HepG2 (cell line): ENCODE data around the gene PTTG1. TPM values are rescaled to one million over a fixed set of nuclear protein-coding genes. Genes with fewer than 3 reads are reported as not detected.

Experiments used
- KLF16 ChIP-seq, 2 experiments: sonication (generic) in 1 of 2; formaldehyde crosslinking in 1 of 2; IDR thresholded peaks; 2 replicates each; pipeline versions ENCODE4 v1.6.1 to v1.8.0; 2016 to 2023; ENCODE audit warnings: missing genetic modification reagents in 2 of 2, missing compliant biosample characterization in 1 of 2
- NCOA2 ChIP-seq: sonication (generic); formaldehyde crosslinking; IDR thresholded peaks from 2 replicates; pipeline ENCODE4 v1.8.0; 2022; ENCODE audit warnings: inconsistent platforms
- REL ChIP-seq: sonication (generic); formaldehyde crosslinking; conservative IDR thresholded peaks from 2 replicates; pipeline ENCODE4 v1.8.0; 2022; ENCODE audit warnings: mild to moderate bottlenecking, missing genetic modification reagents, moderate library complexity
- SALL2 ChIP-seq: sonication (generic); formaldehyde crosslinking; IDR thresholded peaks from 2 replicates; pipeline ENCODE4 v1.8.1; 2023; ENCODE audit warnings: mild to moderate bottlenecking, missing genetic modification reagents, inconsistent platforms
- SIX1 ChIP-seq: sonication (generic); formaldehyde crosslinking; IDR thresholded peaks from 2 replicates; pipeline ENCODE4 v1.4.0; 2020; ENCODE audit warnings: missing genetic modification reagents, borderline replicate concordance
- TBP ChIP-seq: sonication (generic); formaldehyde crosslinking; IDR thresholded peaks from 2 replicates; pipeline ENCODE4 v1.5.0; 2020; ENCODE audit warnings: missing genetic modification reagents
- ZKSCAN5 ChIP-seq: sonication (generic); formaldehyde crosslinking; IDR thresholded peaks from 2 replicates; pipeline ENCODE4 v1.5.1; 2020; ENCODE audit warnings: mild to moderate bottlenecking, missing genetic modification reagents
- ZNF264 ChIP-seq: sonication (generic); formaldehyde crosslinking; IDR thresholded peaks from 2 replicates; pipeline ENCODE4 v1.4.0; 2020; ENCODE audit warnings: missing genetic modification reagents
- ZNF747 ChIP-seq: sonication (generic); formaldehyde crosslinking; IDR thresholded peaks from 2 replicates; pipeline ENCODE4 v1.8.1; 2023; ENCODE audit warnings: missing genetic modification reagents, mild to moderate bottlenecking, borderline replicate concordance
- polyA plus RNA-seq, 8 experiments: library from polyadenylated mRNA; depleted of rRNA in 3 of 8; stranded (reverse) in 7 of 8; unstranded in 1 of 8; fragments of >200 nt; fragmentation: Illumina TruSeq in 4 of 8; extraction: Trizol in 4 of 8; gene quantifications; 2 replicates each; pipeline versions ENCODE4 v1.2.1 to v1.2.3, GENCODE V29; 2011 to 2016; ENCODE audit warnings: low read depth in 4 of 8, missing spikeins in 1 of 8, mixed read lengths in 1 of 8; ENCODE audit not compliant: insufficient read depth in 1 of 8
- total RNA-seq, 5 experiments: library from RNA; depleted of rRNA; stranded (reverse); fragments of >200 nt; fragmentation: Illumina TruSeq; extraction: Trizol; gene quantifications; 2 replicates each; pipeline ENCODE4 v1.2.3, GENCODE V29; 2016; ENCODE audit warnings: low read depth in 1 of 5
- TF ChIP-seq, protein P1 (sequence below): sonication (generic); formaldehyde crosslinking; IDR thresholded peaks from 2 replicates; pipeline ENCODE4 v1.4.0; 2020; ENCODE audit warnings: mild to moderate bottlenecking, missing genetic modification reagents
- TF ChIP-seq, protein P2 (sequence below): sonication (generic); formaldehyde crosslinking; IDR thresholded peaks from 2 replicates; pipeline ENCODE4 v1.4.0; 2020; ENCODE audit warnings: missing genetic modification reagents, borderline replicate concordance

PTTG1 gene
- total and polyA plus RNA-seq, 2 of the 13 experiments (the other 11 are each of a cell fraction or from before 2014, with no cell fraction given), result 102 to 161 TPM

DNA sequence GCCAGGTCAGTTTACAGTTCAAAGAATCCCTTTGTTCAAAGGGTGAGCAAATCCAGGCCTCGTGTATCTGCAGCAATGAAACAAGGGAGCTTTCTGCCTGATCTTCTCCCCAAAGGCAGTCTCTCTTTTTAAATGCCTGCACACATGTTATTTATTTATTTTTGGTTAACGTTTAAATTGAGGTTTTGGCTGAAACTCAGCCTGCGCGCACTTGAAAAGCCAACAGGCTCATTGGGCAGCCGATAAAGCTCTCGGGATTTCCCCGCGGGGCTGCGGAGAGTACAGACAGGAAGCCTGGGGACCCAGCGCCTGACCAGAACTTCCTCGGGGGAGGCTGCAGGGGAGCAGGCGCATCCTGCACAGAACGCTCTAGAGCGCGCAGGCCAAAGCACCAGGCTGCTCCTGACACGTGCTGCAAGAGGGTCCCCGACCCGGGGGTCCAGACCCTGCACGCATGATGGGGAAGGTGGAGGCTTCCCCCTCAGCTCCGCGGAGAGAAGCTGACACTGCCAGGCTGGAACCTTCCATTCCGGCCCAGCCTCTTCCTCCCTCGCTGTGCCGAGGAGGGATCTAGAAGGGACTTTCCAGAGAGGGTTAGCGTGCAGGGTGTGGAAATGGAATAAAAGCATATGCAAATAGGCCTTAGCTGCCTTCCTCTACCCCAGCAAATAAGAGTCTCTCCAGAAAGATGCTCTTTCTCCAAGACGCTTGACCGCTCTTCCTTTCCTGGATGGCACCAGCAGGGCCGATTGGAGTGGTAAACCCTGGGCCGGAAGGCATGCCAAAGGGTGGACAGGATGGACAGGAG, 46.1 kb downstream of the PTTG1 start (continued):
- TF ChIP-seq, protein P1, sequence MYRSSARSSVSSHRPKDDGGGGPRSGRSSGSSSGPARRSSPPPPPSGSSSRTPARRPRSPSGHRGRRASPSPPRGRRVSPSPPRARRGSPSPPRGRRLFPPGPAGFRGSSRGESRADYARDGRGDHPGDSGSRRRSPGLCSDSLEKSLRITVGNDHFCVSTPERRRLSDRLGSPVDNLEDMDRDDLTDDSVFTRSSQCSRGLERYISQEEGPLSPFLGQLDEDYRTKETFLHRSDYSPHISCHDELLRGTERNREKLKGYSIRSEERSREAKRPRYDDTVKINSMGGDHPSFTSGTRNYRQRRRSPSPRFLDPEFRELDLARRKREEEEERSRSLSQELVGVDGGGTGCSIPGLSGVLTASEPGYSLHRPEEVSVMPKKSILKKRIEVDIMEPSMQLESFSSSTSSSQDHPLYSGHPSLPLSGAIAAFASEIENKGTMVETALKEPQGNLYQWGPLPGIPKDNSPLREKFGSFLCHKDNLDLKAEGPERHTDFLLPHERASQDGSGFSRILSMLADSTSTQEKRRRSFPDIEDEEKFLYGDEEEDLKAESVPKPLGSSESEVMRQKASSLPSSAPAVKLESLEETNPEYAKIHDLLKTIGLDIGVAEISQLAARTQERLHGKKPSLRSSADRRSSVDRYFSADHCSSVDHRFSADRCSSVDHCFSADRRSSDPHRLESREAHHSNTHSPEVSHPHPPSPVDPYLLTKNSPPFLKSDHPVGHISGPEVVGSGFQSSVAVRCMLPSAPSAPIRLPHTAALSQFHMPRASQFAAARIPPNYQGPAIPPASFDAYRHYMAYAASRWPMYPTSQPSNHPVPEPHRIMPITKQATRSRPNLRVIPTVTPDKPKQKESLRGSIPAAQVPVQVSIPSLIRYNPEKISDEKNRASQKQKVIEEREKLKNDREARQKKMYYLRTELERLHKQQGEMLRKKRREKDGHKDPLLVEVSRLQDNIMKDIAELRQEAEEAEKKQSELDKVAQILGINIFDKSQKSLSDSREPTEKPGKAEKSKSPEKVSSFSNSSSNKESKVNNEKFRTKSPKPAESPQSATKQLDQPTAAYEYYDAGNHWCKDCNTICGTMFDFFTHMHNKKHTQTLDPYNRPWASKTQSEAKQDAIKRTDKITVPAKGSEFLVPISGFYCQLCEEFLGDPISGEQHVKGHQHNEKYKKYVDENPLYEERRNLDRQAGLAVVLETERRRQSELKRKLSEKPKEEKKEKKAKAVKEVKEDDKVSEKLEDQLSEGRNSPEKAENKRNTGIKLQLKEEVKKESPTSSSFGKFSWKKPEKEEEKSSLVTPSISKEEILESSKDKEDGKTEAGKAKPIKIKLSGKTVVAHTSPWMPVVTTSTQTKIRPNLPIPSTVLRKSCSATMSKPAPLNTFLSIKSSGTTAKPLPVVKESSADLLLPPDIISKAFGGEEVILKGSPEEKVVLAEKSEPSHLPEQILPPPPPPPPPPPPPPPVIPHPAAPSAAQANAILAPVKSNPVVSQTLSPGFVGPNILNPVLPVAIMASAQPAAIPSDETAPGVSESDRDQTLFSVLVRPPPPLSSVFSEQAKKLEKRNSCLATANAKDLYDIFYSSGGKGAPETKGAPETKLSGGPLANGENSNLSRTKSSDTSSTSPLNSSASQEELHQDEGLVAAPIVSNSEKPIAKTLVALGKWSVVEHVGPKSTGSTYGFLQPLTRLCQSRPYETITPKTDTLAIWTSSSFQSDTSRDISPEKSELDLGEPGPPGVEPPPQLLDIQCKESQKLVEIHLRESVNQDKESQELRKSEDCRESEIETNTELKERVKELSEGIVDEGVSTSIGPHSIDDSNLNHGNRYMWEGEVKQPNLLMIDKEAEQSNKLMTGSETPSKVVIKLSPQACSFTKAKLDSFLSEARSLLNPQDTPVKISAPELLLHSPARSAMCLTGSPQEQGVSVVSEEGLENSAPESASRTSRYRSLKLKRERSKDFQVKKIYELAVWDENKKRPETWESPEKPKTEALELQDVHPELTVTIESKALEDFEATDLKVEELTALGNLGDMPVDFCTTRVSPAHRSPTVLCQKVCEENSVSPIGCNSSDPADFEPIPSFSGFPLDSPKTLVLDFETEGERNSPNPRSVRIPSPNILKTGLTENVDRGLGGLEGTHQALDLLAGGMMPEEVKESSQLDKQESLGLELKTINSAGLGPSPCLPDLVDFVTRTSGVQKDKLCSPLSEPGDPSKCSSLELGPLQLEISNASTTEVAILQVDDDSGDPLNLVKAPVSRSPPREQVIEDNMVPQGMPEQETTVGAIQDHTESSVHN, result no peak; the same call in 1 of the 2 replicates
- TF ChIP-seq, protein P2, sequence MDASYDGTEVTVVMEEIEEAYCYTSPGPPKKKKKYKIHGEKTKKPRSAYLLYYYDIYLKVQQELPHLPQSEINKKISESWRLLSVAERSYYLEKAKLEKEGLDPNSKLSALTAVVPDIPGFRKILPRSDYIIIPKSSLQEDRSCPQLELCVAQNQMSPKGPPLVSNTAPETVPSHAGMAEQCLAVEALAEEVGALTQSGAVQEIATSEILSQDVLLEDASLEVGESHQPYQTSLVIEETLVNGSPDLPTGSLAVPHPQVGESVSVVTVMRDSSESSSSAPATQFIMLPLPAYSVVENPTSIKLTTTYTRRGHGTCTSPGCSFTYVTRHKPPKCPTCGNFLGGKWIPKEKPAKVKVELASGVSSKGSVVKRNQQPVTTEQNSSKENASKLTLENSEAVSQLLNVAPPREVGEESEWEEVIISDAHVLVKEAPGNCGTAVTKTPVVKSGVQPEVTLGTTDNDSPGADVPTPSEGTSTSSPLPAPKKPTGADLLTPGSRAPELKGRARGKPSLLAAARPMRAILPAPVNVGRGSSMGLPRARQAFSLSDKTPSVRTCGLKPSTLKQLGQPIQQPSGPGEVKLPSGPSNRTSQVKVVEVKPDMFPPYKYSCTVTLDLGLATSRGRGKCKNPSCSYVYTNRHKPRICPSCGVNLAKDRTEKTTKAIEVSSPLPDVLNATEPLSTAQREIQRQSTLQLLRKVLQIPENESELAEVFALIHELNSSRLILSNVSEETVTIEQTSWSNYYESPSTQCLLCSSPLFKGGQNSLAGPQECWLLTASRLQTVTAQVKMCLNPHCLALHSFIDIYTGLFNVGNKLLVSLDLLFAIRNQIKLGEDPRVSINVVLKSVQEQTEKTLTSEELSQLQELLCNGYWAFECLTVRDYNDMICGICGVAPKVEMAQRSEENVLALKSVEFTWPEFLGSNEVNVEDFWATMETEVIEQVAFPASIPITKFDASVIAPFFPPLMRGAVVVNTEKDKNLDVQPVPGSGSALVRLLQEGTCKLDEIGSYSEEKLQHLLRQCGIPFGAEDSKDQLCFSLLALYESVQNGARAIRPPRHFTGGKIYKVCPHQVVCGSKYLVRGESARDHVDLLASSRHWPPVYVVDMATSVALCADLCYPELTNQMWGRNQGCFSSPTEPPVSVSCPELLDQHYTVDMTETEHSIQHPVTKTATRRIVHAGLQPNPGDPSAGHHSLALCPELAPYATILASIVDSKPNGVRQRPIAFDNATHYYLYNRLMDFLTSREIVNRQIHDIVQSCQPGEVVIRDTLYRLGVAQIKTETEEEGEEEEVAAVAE, result 0 out of 2 replicates have a peak, but pooled peaks have one; percentile 62
- TF ChIP-seq KLF16 (CRISPR knock-in tag; IDR thresholded peaks at IDR 0.05) (peak in 1 of 2 experiments; percentile 83; a peak in 2 of 4 replicates), ZNF264 (CRISPR knock-in tag) (peak; percentile 36; the same call in 1 of the 2 replicates), ZNF747 (no peak; the same call in 1 of the 2 replicates), TBP (CRISPR knock-in tag) (no peak), SALL2 (CRISPR knock-in tag) (no peak), SIX1 (CRISPR knock-in tag) (peak; percentile 89), NCOA2 (peak; percentile 86), ZKSCAN5 (CRISPR knock-in tag) (no peak), REL (peak; percentile 47; the same call in 1 of the 2 replicates)
